Mesenchymal stem cell (in vitro differentiated cells and primary cell): ENCODE data around the gene MFAP2.

Experiments used
- DNase-seq: peaks from one replicate; pipeline ENCODE4 v3.0.0-alpha.2; 2013
- H2AFZ ChIP-seq: one replicate; pipeline ENCODE4 v1.6.1; 2013; ENCODE audit warnings: low read depth, mild to moderate bottlenecking, control low read depth, inconsistent platforms, low read length, moderate library complexity
- H2AK5ac ChIP-seq: 2 replicates; pipeline ENCODE4 v1.6.1; 2013; ENCODE audit warnings: low read length, moderate library complexity, mild to moderate bottlenecking, inconsistent platforms; ENCODE audit not compliant: severe bottlenecking
- H2BK120ac ChIP-seq: one replicate; pipeline ENCODE4 v1.6.1; 2013; ENCODE audit warnings: low read depth, mild to moderate bottlenecking, inconsistent platforms, low read length, moderate library complexity
- H2BK12ac ChIP-seq, 2 experiments: one replicate each; pipeline ENCODE4 v1.6.1; 2013; ENCODE audit warnings: inconsistent platforms in 2 of 2, low read length in 2 of 2, mild to moderate bottlenecking in 2 of 2, moderate library complexity in 2 of 2, control low read depth in 1 of 2
- H2BK15ac ChIP-seq: one replicate; pipeline ENCODE4 v1.6.1; 2013; ENCODE audit warnings: mild to moderate bottlenecking, low read depth, inconsistent platforms; ENCODE audit not compliant: poor library complexity, severe bottlenecking
- H2BK5ac ChIP-seq: 2 replicates; pipeline ENCODE4 v1.6.1; 2013; ENCODE audit warnings: low read depth, mild to moderate bottlenecking, low read length, control low read depth, inconsistent platforms; ENCODE audit not compliant: poor library complexity, severe bottlenecking
- H3K14ac ChIP-seq, 2 experiments: one replicate each; pipeline ENCODE4 v1.6.1; 2013; ENCODE audit warnings: inconsistent platforms in 2 of 2, low read length in 2 of 2, control low read depth in 1 of 2, mild to moderate bottlenecking in 1 of 2, moderate library complexity in 1 of 2
- H3K18ac ChIP-seq, 2 experiments: one replicate each; pipeline ENCODE4 v1.6.1; 2013; ENCODE audit warnings: inconsistent platforms in 2 of 2, low read length in 2 of 2, control low read depth in 1 of 2, low read depth in 1 of 2, mild to moderate bottlenecking in 1 of 2
- H3K23ac ChIP-seq, 2 experiments: one replicate each; pipeline ENCODE4 v1.6.1; 2013; ENCODE audit warnings: inconsistent platforms in 2 of 2, low read length in 2 of 2, mild to moderate bottlenecking in 2 of 2, moderate library complexity in 2 of 2, control low read depth in 1 of 2
- H3K27ac ChIP-seq: 2 replicates; pipeline ENCODE4 v1.5.1; 2013; ENCODE audit warnings: mild to moderate bottlenecking, moderate library complexity, low read length, control low read depth, inconsistent platforms; ENCODE audit not compliant: poor library complexity, severe bottlenecking
- H3K27me3 ChIP-seq, 2 experiments: 2 replicates each; pipeline versions ENCODE4 v1.6.1 to v1.7.0; 2013; ENCODE audit warnings: low read length in 2 of 2, mild to moderate bottlenecking in 2 of 2, moderate library complexity in 2 of 2, control low read depth in 1 of 2, inconsistent platforms in 1 of 2; ENCODE audit not compliant: control insufficient read depth in 1 of 2, insufficient read depth in 1 of 2
- H3K36me3 ChIP-seq, 2 experiments: 2 replicates each; pipeline versions ENCODE4 v1.6.1 to v1.7.0; 2013; ENCODE audit warnings: low read length in 2 of 2, control low read depth in 1 of 2, inconsistent platforms in 1 of 2, low read depth in 1 of 2, mild to moderate bottlenecking in 1 of 2; ENCODE audit not compliant: insufficient read depth in 2 of 2, control insufficient read depth in 1 of 2
- H3K4ac ChIP-seq, 2 experiments: one replicate each; pipeline ENCODE4 v1.6.1; 2013; ENCODE audit warnings: inconsistent platforms in 2 of 2, low read length in 2 of 2, mild to moderate bottlenecking in 2 of 2, moderate library complexity in 2 of 2, control low read depth in 1 of 2, low read depth in 1 of 2
- H3K4me1 ChIP-seq: 2 replicates; pipeline ENCODE4 v1.6.1; 2013; ENCODE audit warnings: low read depth, low read length, control low read depth; ENCODE audit not compliant: control insufficient read depth, insufficient read depth
- H3K4me2 ChIP-seq: 2 replicates; pipeline ENCODE4 v1.6.1; 2013; ENCODE audit warnings: low read length, mild to moderate bottlenecking, inconsistent platforms; ENCODE audit not compliant: poor library complexity, severe bottlenecking
- H3K4me3 ChIP-seq, 2 experiments: 2 replicates each; pipeline versions ENCODE4 v1.5.1 to v1.7.0; 2013; ENCODE audit warnings: low read length in 2 of 2, mild to moderate bottlenecking in 2 of 2, control low read depth in 1 of 2, low read depth in 1 of 2; ENCODE audit not compliant: insufficient read depth in 1 of 2
- H3K79me1 ChIP-seq: replicated peaks from 2 replicates; pipeline ENCODE4 v1.6.1; 2013; ENCODE audit warnings: mild to moderate bottlenecking, control low read depth, low read length, inconsistent platforms; ENCODE audit not compliant: poor library complexity, severe bottlenecking
- H3K9ac ChIP-seq: 2 replicates; pipeline ENCODE4 v1.7.0; 2013; ENCODE audit warnings: mild to moderate bottlenecking, low read length, moderate library complexity
- H3K9me3 ChIP-seq: 2 replicates; pipeline ENCODE4 v1.7.0; 2013; ENCODE audit warnings: mild to moderate bottlenecking, low read length; ENCODE audit not compliant: control insufficient read depth
- H4K8ac ChIP-seq: one replicate; pipeline ENCODE4 v1.6.1; 2013; ENCODE audit warnings: inconsistent platforms, mild to moderate bottlenecking, low read length, moderate library complexity
- H4K91ac ChIP-seq: one replicate; pipeline ENCODE4 v1.6.1; 2013; ENCODE audit warnings: mild to moderate bottlenecking, low read length, inconsistent platforms
- WGBS: methylation state at CpG from one replicate; pipeline ENCODE4 v1.1.7; 2013; ENCODE audit warnings: mixed read lengths; 5-methylcytosine and 5-hydroxymethylcytosine counted together

MFAP2 gene

GRCh38 chr1:17002524-17002902 is 22.1 kb upstream of the MFAP2 start:
- no peak overlapping the region for H2BK5ac ChIP-seq
- no peak overlapping the region for H2BK120ac ChIP-seq
- no peak overlapping the region for H3K18ac ChIP-seq
- no peak overlapping the region for H3K27ac ChIP-seq
- no peak overlapping the region for H4K8ac ChIP-seq
- H3K36me3 ChIP-seq = peaks cover 51 to 89% of the 10 kb centered on the region in 2 experiments
- no peak overlapping the region for H4K91ac ChIP-seq
- no peak overlapping the region for H3K4me3 ChIP-seq
- H2AFZ ChIP-seq = no peak overlapping the region
- no peak overlapping the region for H2AK5ac ChIP-seq
- H3K9ac ChIP-seq = no peak overlapping the region
- H3K27me3 ChIP-seq = no peaks in the 10 kb centered on the region
- H2BK15ac ChIP-seq = no peak overlapping the region
- H3K14ac ChIP-seq = no peak overlapping the region
- H3K9me3 ChIP-seq = no peaks in the 10 kb centered on the region
- 100% methylated on average over 4 of the region's 4 CpGs for WGBS
- no peak overlapping the region for H3K4ac ChIP-seq
- H3K23ac ChIP-seq = no peak overlapping the region
- no peak for DNase-seq
- peaks cover 44% of the 10 kb centered on the region for H3K79me1 ChIP-seq
- H3K4me2 ChIP-seq = no peak overlapping the region
- peaks cover 8% of the 10 kb centered on the region for H3K4me1 ChIP-seq
- no peak overlapping the region for H2BK12ac ChIP-seq

GRCh38 chr1:17001760-17002523 is 21.5 kb upstream of the MFAP2 start:
- Histone ChIP-seq H3K18ac (no peak overlapping the region), H3K79me1 (peaks cover 42% of the 10 kb centered on the region), H3K4me1 (peaks cover 5% of the 10 kb centered on the region), H2BK12ac (no peak overlapping the region), H2BK5ac (no peak overlapping the region), H3K4me3 (no peak overlapping the region), H2AK5ac (no peak overlapping the region), H3K9ac (no peak overlapping the region), H2BK15ac (no peak overlapping the region), H3K27ac (no peak overlapping the region), H3K27me3 (no peaks in the 10 kb centered on the region), H2AFZ (no peak overlapping the region), H3K4me2 (no peak overlapping the region), H3K14ac (no peak overlapping the region), H3K23ac (no peak overlapping the region), H4K8ac (no peak overlapping the region), H3K4ac (no peak overlapping the region), H3K9me3 (no peaks in the 10 kb centered on the region), H2BK120ac (no peak overlapping the region), H3K36me3 (peaks cover 53 to 92% of the 10 kb centered on the region in 2 experiments), H4K91ac (no peak overlapping the region)
- 98% methylated on average over 19 of the region's 19 CpGs for WGBS
- no peak for DNase-seq

GRCh38 chr1:16999863-17000262 is 19.4 kb upstream of the MFAP2 start:
- no peak overlapping the region for H3K27ac ChIP-seq
- WGBS = 92% methylated on average over 5 of the region's 8 CpGs
- no peak overlapping the region for H3K4me2 ChIP-seq
- peaks cover 54 to 94% of the 10 kb centered on the region in 2 experiments for H3K36me3 ChIP-seq
- H3K23ac ChIP-seq = no peak overlapping the region
- DNase-seq = no peak
- no peak overlapping the region for H3K18ac ChIP-seq
- no peak overlapping the region for H4K8ac ChIP-seq
- no peaks in the 10 kb centered on the region for H3K9me3 ChIP-seq
- H2BK15ac ChIP-seq = no peak overlapping the region
- H3K14ac ChIP-seq = no peak overlapping the region
- H3K4me1 ChIP-seq = peaks cover 4% of the 10 kb centered on the region
- peaks cover 49% of the 10 kb centered on the region for H3K79me1 ChIP-seq
- no peak overlapping the region for H2BK5ac ChIP-seq
- H2AFZ ChIP-seq = no peak overlapping the region
- no peak overlapping the region for H3K4ac ChIP-seq
- H4K91ac ChIP-seq = no peak overlapping the region
- no peak overlapping the region for H3K9ac ChIP-seq
- H3K27me3 ChIP-seq = no peaks in the 10 kb centered on the region
- no peak overlapping the region for H3K4me3 ChIP-seq
- H2AK5ac ChIP-seq = no peak overlapping the region
- no peak overlapping the region for H2BK12ac ChIP-seq
- no peak overlapping the region for H2BK120ac ChIP-seq

GRCh38 chr1:16998589-16998988 is 18.2 kb upstream of the MFAP2 start:
- H2BK15ac ChIP-seq = no peak overlapping the region
- 98% methylated on average over 8 of the region's 10 CpGs for WGBS
- no peaks in the 10 kb centered on the region for H3K9me3 ChIP-seq
- no peak overlapping the region for H2AFZ ChIP-seq
- H3K9ac ChIP-seq = no peak overlapping the region
- peaks cover 1% of the 10 kb centered on the region for H3K4me1 ChIP-seq
- peaks cover 52% of the 10 kb centered on the region for H3K79me1 ChIP-seq
- H3K36me3 ChIP-seq = peaks cover 46 to 95% of the 10 kb centered on the region in 2 experiments
- no peak overlapping the region for H2AK5ac ChIP-seq
- H2BK12ac ChIP-seq = no peak overlapping the region
- H3K4me3 ChIP-seq = no peak overlapping the region
- peak overlapping the region; percentile 21 for H4K8ac ChIP-seq
- no peak overlapping the region for H3K18ac ChIP-seq
- H2BK5ac ChIP-seq = no peak overlapping the region
- H3K23ac ChIP-seq = no peak overlapping the region
- no peak overlapping the region for H3K4ac ChIP-seq
- H4K91ac ChIP-seq = no peak overlapping the region
- H3K14ac ChIP-seq = no peak overlapping the region
- no peaks in the 10 kb centered on the region for H3K27me3 ChIP-seq
- H2BK120ac ChIP-seq = no peak overlapping the region
- no peak overlapping the region for H3K4me2 ChIP-seq
- no peak overlapping the region for H3K27ac ChIP-seq
- DNase-seq = no peak
